Esophagus muscularis mucosa (tissue), 3 donors: ENCODE results near the gene MYH10.

Source experiments
- POLR2A ChIP-seq: fragments of 450-650 bp; IDR thresholded peaks from one replicate; pipeline ENCODE4 v1.6.1; 2017; ENCODE audit warnings: antibody characterized with exemption, moderate library complexity, mild to moderate bottlenecking, low read depth
- POLR2AphosphoS5 ChIP-seq, 2 donors: sonication (generic); formaldehyde crosslinking; IDR thresholded peaks; one replicate each; pipeline ENCODE4 v1.6.1; 2017; ENCODE audit warnings: antibody characterized with exemption in 2 of 2
- TF ChIP-seq, protein P1 (sequence below), 3 experiments: fragments of 200-600 bp in 2 of 3; fragments of 450-650 bp in 1 of 3; sonication (generic) in 2 of 3; IDR thresholded peaks; one replicate each; pipeline ENCODE4 v1.5.1; 2017 to 2019; ENCODE audit warnings: antibody characterized with exemption in 3 of 3, mild to moderate bottlenecking in 2 of 3, moderate library complexity in 1 of 3

DNA sequence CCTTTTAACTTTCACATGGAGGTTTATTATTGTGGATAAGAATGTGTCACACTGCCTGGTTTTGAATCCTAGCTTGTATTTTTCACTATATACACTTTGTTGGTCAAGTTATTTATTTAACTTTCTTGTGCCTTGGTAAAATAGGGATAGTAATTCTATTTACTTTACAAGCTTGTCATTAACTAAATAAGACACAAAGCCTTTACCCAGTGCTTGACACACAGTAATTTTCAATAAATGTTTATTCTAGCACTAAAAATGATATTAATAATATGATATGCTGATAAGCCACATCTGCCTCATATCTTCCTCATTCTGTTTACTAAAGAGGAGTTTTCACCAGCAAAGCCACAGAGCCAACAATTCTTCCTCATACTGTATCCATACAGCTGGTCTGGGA, 27.8 kb downstream of the MYH10 start:
- TF ChIP-seq POLR2AphosphoS5 (IDR thresholded peaks at IDR 0.05) (no peak), POLR2A (no peak)
- TF ChIP-seq, protein P1, sequence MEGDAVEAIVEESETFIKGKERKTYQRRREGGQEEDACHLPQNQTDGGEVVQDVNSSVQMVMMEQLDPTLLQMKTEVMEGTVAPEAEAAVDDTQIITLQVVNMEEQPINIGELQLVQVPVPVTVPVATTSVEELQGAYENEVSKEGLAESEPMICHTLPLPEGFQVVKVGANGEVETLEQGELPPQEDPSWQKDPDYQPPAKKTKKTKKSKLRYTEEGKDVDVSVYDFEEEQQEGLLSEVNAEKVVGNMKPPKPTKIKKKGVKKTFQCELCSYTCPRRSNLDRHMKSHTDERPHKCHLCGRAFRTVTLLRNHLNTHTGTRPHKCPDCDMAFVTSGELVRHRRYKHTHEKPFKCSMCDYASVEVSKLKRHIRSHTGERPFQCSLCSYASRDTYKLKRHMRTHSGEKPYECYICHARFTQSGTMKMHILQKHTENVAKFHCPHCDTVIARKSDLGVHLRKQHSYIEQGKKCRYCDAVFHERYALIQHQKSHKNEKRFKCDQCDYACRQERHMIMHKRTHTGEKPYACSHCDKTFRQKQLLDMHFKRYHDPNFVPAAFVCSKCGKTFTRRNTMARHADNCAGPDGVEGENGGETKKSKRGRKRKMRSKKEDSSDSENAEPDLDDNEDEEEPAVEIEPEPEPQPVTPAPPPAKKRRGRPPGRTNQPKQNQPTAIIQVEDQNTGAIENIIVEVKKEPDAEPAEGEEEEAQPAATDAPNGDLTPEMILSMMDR (IDR thresholded peaks at IDR 0.05), result no peak
